Measurements from ENCODE around the gene JAZF1.
A peak's percentile ranks its signal among the peaks of the same experiment; 100 is the strongest.
"Not testable (repeated sequence)": the region's sequence is repeated elsewhere in the genome, so short reads cannot be mapped to it uniquely, and the experiment has no call there.

JAZF1 gene

DNA sequence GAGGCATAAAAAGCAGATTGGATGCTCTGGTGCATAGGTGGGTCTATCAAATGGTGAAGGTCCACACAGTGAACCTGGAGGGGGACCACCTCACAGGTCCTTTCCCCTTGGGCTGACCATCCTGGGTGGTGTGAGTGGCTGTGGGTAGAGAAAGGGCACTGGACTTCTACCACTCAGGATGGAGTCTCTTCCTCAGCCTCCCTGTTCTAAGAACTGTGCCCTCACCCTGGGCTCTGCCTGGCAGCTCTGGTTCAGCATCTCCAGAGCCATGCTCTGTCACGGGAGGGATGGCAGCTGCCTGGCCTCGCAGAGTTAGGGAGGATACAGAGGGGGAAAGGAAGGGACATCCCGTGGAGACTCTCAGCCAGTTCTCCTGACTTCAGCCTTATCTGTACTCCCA is 318.8 kb downstream of the JAZF1 start:
- DNase-seq, result no peak

- DNase-seq, result peak; percentile 53
Observed at GRCh38 chr7:27860800-27861199, 319.8 kb downstream of the JAZF1 start.

- DNase-seq, result not testable (repeated sequence)
Observed at GRCh38 chr7:27856703-27857485, 323.7 kb downstream of the JAZF1 start.

DNA sequence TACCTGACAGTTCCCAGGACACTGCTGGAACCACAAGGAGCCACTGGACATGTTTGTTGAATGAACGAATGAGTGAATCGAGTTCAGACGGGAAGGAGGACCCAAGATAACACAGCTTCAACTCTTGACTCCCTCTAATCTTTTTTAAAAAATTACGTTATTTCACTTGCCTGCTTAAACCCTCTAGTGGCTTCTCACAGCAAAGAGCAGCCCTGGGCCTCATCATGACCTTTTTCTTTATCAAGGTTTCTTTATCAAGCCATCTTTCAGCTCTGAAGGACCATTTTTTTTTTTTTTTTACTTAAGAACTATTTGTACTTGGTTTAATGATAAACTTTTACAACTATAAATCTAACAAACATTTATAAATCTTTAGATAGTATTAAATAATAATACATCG is 330.1 kb downstream of the JAZF1 start:
- no peak for DNase-seq

DNA sequence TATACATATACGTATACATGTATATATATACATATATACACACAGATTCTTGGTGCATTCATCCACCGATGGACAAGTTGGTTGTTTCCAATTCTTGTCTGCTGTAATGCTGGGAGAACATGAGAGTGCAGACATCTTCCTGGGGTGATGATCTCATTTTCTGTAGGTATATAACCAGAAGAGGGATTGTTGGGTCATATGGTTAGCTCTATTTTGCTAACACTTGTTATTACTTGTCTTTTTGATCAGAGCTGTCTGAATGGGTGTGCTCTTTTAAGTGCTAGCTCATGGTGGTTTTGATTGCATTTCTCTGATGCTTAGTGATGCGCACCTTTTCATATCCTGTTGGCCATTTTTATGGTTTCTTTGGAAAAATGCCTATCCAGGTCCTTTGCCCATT is 334.2 kb downstream of the JAZF1 start:
- DNase-seq, result no peak

DNA sequence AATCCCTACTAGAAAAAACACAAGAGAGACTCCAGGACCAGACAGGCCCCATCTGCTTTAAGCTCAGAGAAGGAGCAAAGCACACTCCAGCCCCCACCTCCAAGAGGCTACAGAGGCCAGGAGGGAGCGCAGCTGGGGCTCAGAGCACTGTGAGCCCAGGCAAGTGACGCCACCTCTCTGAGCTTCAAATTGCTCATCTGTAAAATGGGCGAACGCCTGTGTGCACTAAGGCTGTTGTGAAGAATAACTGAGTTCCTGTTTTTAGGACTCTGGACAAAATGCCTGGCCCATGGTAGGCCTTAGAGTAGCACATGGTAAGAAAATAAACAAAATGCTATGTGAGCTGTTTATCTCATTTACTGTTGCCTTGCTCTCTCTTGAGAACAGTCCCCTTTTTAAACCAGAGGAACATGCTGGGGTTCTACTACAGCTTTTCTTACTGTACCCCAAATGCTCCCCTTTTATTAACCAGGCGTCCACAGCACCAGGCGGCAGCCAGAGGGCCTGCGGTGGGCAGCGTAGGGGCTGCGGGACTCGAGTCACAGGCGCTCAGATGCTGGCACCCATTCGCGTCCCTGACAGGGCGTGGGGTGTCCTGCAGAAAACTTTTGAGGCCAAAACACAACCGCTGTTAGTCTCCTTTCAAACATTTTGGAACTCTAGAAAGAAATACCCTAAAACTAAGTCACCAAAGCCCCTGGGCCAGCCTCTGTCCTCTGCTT is 336.9 kb downstream of the JAZF1 start:
- DNase-seq, result no peak

DNA sequence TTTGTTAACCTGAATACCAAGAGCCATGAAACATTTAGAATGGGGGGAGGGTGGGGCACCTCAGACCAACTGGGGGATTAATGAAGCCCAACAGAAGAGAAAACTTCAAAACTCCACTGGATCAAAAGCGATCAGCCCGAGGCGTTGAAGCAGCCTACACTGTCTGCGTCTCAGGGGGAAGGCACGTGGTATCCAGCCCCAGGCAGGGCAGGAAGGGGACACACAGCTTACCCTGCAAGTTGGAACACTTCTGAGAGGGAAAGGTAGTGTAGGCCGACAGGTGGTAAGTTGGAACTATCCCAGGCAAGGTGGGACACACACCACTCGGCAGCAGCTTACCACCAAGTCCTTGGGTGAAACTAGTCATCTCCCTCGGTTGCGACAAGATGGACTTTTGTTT is 337.7 kb downstream of the JAZF1 start:
- DNase-seq, result no peak

DNA sequence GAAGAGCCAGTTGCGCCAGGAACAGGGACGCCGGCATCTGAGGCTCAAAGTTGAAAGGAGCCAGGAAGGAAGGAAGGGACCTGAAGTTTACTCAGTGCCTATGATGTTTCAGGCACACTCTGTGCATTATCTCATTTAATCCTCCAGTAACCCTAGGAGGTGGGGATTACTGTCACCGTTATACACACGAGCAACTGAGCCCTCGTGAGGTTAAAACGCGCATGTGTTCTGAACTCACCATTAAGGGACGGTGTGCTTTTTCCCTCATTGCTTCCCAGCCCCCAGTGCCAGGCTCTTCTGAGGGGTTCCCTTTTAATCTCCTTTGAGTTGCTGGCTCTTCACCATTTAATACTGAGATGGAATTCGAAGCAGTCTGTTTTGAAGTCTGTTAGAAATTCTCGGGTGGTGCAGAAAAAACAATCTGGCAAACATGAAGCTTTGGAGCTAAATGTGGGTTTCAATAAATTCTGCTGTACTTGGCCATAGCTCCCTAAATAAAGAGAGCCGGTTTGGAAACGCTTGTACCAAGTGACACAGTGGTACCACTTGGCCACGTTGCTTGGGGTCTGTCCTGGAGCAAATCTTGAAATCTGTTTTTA is 338.4 kb downstream of the JAZF1 start:
- no peak for DNase-seq

- DNase-seq, result no peak
Observed at GRCh38 chr7:27840760-27841364, 339.7 kb downstream of the JAZF1 start.

DNA sequence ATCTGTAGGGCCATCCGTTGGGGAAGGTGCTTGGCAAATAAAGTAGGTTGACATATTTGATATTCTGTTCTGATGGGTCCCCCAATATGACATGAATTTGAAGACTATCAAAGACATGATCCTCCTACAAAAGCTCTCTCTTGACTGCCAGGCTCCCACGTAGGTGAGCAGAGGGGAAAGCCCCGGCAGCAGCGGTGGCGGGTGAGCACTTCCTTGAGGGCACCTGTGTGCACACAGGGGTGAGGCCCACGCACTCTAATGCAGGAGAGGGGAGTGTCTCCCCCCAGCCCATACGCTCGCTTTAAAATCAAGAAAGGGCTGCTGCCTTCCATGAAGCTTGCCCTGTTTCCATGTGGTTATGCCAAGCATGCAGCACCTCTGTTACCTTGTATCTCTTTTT is 340.3 kb downstream of the JAZF1 start:
- no peak for DNase-seq

DNA sequence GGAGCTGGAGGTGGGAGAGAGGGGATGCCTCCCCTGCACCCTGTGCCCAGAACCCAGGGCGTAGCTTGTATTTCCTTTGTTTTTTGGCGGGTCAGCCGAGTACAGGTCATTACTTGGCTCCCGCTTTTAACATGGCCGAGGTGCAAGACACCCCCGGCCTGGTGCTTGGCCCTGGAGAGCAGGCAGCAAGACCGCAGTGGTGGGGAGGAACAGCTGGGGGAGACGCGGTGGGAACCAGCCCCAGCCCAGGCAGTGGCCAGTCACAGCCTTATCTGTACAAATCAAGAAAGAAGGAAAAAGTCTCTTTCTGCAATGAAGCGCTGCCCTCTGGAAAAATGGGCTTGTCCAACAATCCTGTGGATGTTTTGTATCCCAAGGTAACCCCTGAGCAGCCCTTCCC is 341.5 kb downstream of the JAZF1 start:
- DNase-seq, result no peak

DNA sequence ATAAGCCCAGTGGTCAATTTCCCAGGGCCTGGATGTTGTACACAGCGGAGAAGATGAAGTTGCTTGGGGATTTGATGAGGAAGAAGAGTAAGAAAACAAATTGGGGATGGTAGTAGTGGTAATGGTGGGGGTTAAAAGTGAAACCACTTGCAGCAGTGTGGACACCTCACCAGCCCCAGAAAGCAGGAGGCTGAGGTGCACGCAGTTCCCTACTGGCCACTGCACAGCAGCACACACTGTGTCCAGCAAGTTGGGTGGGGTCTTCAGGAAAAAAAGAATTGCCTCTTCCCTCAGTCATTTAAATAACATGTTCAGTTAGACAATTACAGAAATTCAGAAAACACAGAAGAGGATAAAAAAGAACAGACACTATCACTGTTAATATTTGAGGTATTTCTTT is 344.1 kb downstream of the JAZF1 start:
- DNase-seq, result no peak

- DNase-seq, result no peak
Observed at GRCh38 chr7:27835376-27835775, 345.2 kb downstream of the JAZF1 start.

- DNase-seq, result no peak
Observed at GRCh38 chr7:27834179-27834921, 346.2 kb downstream of the JAZF1 start.

DNA sequence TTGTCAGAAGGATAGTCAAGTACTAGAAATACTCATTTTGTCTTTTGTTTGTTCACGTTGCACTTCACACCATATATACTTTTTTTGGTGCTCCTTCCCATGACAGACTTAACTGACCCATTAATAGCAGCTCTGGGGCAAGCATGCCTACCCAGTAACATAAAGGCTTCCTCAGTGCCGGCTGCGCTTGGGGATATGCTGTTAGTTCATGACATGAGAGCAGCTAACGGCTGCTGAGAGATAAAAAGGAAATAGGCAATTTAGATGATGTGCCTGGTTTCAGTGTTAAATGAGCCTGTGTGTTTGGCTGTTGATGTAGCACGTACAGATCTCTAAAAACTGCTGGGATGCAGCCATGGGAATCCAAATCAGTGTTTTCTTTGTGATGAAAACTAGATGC is 354.2 kb downstream of the JAZF1 start:
- no peak for DNase-seq

DNA sequence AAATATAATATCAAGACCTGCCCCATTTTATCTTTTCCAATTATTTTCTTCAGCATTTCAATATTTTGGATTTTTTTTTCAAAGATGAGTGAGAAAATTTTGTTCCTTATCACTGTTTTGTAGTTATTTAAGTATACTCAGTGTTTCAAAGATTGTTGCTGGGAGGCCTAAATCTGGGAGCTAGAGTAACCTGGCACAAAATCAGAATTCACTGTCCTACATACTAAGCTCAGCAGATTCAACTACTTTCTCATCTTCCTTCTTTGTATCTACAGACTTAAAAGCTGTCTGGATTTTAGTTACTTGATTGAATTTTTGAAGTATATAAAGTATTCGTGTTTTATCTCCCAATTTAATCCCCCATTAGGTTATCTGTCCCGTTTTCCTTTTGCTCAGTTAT is 354.7 kb downstream of the JAZF1 start:
- no peak for DNase-seq

DNA sequence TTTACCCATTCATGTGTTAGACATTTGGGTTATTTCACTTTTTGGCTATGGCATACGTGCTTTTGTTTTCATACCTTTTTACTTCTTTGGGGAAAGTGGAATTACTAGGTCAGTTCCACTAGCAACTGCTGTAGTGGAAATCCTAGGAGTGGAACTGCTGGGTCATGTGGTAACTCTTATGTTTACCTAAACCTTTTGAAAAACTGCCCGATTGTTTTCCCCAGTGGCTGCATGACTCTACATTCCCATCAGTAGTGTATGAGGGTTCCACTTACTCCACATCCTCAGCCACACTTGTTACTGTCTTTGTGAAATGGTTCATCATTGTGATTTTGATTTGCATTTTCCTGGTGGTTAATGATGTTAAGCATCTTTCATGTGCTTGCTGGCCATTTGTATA is 358.4 kb downstream of the JAZF1 start:
- no peak for DNase-seq

- no peak for DNase-seq
Observed at GRCh38 chr7:27812706-27813105, 367.9 kb downstream of the JAZF1 start.

GRCh38 chr7:27810186-27810585 is 370.4 kb downstream of the JAZF1 start:
- DNase-seq, result no peak

DNA sequence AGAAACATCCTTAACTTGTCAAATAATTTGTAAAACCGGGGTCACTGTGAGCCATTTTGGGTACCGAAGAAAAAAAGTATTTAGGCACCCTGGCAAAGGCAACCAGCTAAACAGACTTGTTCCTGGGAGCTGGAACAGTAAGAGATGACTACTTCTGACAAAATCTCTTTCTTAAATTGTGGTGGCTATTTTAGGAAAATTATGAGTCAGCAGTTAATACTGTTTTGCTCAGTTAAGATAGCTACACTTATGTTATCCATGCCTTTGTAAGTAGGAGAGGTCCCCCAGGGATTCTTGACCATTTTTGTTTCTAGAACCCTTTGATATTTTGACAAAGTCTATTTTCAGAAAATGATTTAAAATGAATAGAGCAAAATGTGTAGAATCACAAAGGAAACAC is 372.0 kb downstream of the JAZF1 start:
- DNase-seq, result no peak

- no peak for DNase-seq
Observed at GRCh38 chr7:27804139-27804538, 376.5 kb downstream of the JAZF1 start.

DNA sequence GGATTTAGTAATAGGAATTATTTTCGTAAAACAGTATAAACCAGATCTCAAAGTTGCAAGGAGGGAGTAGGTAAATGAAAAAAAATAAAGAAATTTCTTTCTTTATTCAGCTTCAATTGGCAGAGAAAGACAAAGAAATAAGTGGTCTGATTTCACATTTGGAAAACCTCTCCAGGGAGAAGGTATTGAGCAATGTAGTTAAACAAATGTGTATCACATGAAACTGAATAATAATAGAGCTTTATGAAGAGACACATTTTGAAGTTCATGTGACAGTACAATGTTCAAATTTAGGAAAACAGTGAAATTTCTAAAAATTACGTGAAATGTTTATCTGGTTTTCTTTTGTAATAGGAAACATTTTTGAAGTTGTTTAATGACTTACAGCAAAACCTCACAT is 377.6 kb downstream of the JAZF1 start:
- DNase-seq, result peak; percentile 29

GRCh38 chr7:27799212-27799611 is 381.4 kb downstream of the JAZF1 start:
- no peak for DNase-seq
